ENCODE measurements around the gene SPAG7.
"Not testable (repeated sequence)": the region's sequence is repeated elsewhere in the genome, so short reads cannot be mapped to it uniquely, and the experiment has no call there.

Gene SPAG7

DNA sequence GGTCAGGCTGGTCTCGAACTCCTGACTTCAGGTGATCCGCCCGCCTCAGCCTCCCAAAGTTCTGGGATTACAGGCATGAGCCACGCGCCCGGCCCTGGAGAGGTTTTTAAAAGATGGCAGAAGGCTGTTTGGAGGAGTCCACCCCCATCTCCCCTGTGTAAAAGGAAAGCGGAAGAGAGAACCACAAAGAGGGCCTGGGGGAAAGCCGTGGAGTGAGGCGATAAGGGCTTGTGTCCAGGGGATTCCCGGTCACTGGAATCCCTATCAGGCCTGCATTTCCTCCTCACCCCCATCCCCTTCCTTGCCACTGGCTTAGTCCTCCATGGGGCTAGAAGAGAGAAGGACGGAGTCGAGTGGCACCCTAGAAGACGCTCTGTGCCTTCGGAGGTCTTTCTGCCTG, 35.7 kb downstream of the SPAG7 start, which contains the start of gene GP1BA:
TSS of gene GP1BA (plus strand) at position 315 of the 400 bp plus-strand sequence. CDS start 328 bp downstream, outside the sequence.
- H3K4me3 ChIP-seq (replicated peaks; ENCODE audit: low read depth, low read length), result no peak within 1 kb of the TSS
- TF ChIP-seq, protein P1, sequence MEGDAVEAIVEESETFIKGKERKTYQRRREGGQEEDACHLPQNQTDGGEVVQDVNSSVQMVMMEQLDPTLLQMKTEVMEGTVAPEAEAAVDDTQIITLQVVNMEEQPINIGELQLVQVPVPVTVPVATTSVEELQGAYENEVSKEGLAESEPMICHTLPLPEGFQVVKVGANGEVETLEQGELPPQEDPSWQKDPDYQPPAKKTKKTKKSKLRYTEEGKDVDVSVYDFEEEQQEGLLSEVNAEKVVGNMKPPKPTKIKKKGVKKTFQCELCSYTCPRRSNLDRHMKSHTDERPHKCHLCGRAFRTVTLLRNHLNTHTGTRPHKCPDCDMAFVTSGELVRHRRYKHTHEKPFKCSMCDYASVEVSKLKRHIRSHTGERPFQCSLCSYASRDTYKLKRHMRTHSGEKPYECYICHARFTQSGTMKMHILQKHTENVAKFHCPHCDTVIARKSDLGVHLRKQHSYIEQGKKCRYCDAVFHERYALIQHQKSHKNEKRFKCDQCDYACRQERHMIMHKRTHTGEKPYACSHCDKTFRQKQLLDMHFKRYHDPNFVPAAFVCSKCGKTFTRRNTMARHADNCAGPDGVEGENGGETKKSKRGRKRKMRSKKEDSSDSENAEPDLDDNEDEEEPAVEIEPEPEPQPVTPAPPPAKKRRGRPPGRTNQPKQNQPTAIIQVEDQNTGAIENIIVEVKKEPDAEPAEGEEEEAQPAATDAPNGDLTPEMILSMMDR (IDR thresholded peaks at IDR 0.05; ENCODE audit: low read length, missing control alignments), result no peak
- no peak for DNase-seq (ENCODE audit: low read depth)

GRCh38 chr17:4928881-4929280, 38.7 kb downstream of the SPAG7 start:
- H3K4me3 ChIP-seq (replicated peaks; ENCODE audit: low read depth, low read length), result no peak overlapping the region
- TF ChIP-seq, protein P1 (IDR thresholded peaks at IDR 0.05; ENCODE audit: low read length, missing control alignments), result no peak
- DNase-seq (ENCODE audit: low read depth), result no peak

DNA sequence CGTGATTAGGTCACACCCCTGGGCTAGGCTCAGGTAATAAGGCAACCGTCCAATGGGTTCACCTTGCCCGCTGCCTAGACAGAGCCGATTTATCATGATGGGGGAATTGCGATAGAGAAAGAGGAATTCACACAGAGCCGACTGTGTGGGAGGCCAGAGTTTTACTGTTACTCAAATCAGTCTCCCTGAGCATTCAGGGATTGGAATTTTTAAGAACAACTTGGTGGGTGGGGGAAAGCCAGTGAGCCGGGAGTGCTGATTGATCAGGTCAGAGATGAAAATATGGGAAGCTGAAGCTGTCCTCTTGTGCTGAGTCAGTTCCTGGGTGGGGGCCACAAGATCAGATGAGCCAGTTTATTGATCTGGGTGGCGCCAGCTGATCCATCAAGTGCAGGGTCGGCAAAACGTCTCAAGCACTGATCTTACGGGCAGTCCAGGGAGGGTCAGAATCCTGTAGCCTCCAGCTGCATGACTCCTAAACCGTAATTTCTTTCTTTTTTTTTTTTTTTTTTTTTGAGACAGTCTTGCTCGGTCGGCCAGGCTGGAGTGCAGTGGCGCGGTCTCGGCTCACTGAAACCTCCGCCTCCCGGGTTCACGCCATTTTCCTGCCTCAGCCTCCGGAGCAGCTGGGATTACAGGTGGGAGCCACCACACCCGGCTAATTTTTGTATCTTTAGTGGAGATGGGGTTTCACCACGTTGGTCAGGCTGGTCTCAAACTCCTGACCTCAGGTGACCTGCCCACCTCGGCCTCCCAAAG, 40.9 kb downstream of the SPAG7 start:
- not testable (repeated sequence) for H3K4me3 ChIP-seq (replicated peaks; ENCODE audit: low read depth, low read length); DNase-seq (ENCODE audit: low read depth)

- TF ChIP-seq, protein P1 (IDR thresholded peaks at IDR 0.05; ENCODE audit: low read length, missing control alignments), result no peak
- H3K4me3 ChIP-seq (replicated peaks; ENCODE audit: low read depth, low read length), result no peak overlapping the region
- DNase-seq (ENCODE audit: low read depth), result no peak
These were observed 46.3 kb downstream of the SPAG7 start for GRCh38 chr17:4921320-4921719.

DNA sequence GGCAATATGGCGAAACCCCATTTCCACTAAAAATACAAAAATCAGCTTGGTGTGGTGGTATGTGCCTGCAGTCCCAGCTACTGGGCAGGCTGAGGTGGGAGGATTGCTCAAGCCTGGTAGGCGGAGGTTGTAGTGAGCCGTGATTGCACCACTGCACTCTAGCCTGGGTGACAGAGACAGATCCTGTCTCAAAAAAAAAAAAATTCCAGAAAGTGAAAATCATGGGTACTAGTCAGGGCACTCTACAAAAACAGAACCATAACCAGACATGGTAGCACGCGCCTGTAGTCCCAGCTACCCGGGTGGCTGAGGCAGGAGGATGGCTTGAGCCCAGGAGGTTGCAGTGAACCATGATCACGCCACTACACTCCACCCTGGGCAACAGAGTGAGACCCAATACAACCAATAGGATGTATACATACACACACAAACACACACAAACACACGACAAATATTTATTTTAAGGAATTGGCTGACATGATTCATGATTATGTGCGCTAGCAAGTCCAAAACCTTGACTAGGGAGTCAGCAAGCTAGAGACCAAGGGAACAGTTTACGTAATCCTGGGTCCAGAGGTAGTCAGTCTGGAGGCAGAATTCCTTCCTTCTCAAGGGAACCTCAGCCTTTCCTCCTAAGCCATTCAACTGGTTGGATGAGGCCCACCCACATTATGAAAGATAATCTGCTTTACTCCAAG, 47.1 kb downstream of the SPAG7 start:
- no peak overlapping the region for H3K4me3 ChIP-seq (replicated peaks; ENCODE audit: low read depth, low read length)
- TF ChIP-seq, protein P1 (IDR thresholded peaks at IDR 0.05; ENCODE audit: low read length, missing control alignments), result no peak
- DNase-seq (ENCODE audit: low read depth), result peak; percentile 69

DNA sequence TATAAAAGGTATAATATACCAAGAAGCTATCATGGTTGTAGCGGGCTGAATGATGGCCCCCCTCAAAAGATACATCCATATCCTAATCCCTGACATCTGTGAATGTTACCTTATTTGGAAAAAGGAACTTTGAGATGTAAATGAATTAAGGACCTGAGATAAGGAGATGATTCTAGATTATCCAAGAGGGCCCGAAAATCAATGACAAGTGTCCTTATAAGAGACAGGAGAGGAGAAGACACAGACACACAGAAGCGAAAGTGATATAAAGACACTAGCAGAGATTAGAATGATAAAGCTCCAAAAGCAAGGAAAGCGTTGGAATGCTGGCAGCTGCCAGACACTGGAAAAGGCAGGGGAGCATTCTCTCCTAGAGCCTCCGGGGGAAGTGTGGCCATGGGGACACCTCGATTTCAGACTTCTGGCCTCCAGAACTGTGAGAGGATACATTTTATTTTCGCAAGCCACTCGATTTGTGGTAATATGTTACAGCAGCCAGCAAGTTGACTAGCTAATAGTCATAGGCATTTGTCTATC, 48.0 kb downstream of the SPAG7 start:
- no peak overlapping the region for H3K4me3 ChIP-seq (replicated peaks; ENCODE audit: low read depth, low read length)
- TF ChIP-seq, protein P1 (IDR thresholded peaks at IDR 0.05; ENCODE audit: low read length, missing control alignments), result no peak
- DNase-seq (ENCODE audit: low read depth), result no peak

DNA sequence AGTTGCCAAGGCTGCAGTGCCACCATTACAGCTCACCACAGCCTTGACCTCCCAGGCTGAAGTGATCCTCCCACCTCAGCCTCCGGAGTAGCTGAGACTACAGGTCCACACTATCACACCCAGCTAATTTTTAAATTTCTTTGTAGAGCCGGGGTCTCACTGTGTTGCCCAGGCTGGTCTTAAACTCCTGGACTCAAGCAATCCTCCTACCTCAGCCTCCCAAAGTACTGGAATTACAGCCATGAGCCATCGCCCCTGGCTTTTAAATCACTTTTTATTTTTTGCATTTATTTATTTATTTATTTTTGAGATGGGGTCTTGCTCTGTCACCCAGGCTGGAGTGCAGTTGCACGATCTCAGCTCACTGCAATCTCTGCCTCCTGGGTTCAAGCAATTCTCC, 53.1 kb downstream of the SPAG7 start:
- not testable (repeated sequence) for H3K4me3 ChIP-seq (replicated peaks; ENCODE audit: low read depth, low read length); DNase-seq (ENCODE audit: low read depth)

Data from fibroblast of pulmonary artery (primary cell).